Activated CD8-positive, alpha-beta T cell treated with anti-CD3 and anti-CD28 coated beads for 36 hours (primary cell): ENCODE data around the gene KDSR. TPM values are rescaled to one million over a fixed set of nuclear protein-coding genes. Genes with fewer than 3 reads are reported as not detected.

ENCODE experiments used
- ATAC-seq: fragments of 200-7000 bp; cut with Tn5 transposase; one replicate; pipeline ENCODE4 v1.10.0; 2021; ENCODE audit warnings: mild to moderate bottlenecking, moderate library complexity
- CTCF ChIA-PET: fragments of 350-600 bp; sonication (Branson Sonifier 250); formaldehyde crosslinking; loops from one replicate; lab custom pipeline; 2021; ENCODE audit warnings: antibody characterized with exemption; lab: Charles Lee
- POLR2A ChIA-PET: fragments of 350-600 bp; sonication (Branson Sonifier 250); formaldehyde crosslinking; loops from one replicate; lab custom pipeline; 2021; ENCODE audit warnings: antibody characterized with exemption; lab: Charles Lee
- DNase-seq: peaks from one replicate; pipeline ENCODE4 v3.0.0-alpha.2; 2020
- H3K27ac Mint-ChIP-seq: one replicate; pipeline ENCODE4 v1.8.0; 2021; ENCODE audit warnings: mild to moderate bottlenecking, mixed read lengths
- H3K27me3 Mint-ChIP-seq: one replicate; pipeline ENCODE4 v1.8.0; 2021; ENCODE audit warnings: mixed read lengths
- H3K36me3 Mint-ChIP-seq: one replicate; pipeline ENCODE4 v1.8.0; 2021; ENCODE audit warnings: low read depth, mixed read lengths
- H3K4me1 Mint-ChIP-seq: one replicate; pipeline ENCODE4 v1.8.0; 2021; ENCODE audit warnings: low read depth, mixed read lengths
- H3K4me3 Mint-ChIP-seq: one replicate; pipeline ENCODE4 v1.8.0; 2021; ENCODE audit warnings: mild to moderate bottlenecking, moderate library complexity, mixed read lengths
- H3K9me3 Mint-ChIP-seq: one replicate; pipeline ENCODE4 v1.8.0; 2021; ENCODE audit warnings: mixed read lengths
- intact Hi-C: fragments of 100-400 bp; cut with micrococcal nuclease; formaldehyde crosslinking; loops from one replicate; pipeline ENCODE4 v1.10.0; 2022
- total RNA-seq, 2 experiments: library from RNA; stranded (reverse); gene quantifications; one replicate each; pipeline ENCODE4 v1.2.3, GENCODE V29; 2021
- TF ChIP-seq, protein P1 (sequence below): fragments of 200-600 bp; IDR thresholded peaks from one replicate; pipeline ENCODE4 v1.8.0; 2022; ENCODE audit warnings: antibody characterized with exemption, mild to moderate bottlenecking

The KDSR gene
- total RNA-seq, 2 experiments from 2014 or later = 53.4 TPM

DNA sequence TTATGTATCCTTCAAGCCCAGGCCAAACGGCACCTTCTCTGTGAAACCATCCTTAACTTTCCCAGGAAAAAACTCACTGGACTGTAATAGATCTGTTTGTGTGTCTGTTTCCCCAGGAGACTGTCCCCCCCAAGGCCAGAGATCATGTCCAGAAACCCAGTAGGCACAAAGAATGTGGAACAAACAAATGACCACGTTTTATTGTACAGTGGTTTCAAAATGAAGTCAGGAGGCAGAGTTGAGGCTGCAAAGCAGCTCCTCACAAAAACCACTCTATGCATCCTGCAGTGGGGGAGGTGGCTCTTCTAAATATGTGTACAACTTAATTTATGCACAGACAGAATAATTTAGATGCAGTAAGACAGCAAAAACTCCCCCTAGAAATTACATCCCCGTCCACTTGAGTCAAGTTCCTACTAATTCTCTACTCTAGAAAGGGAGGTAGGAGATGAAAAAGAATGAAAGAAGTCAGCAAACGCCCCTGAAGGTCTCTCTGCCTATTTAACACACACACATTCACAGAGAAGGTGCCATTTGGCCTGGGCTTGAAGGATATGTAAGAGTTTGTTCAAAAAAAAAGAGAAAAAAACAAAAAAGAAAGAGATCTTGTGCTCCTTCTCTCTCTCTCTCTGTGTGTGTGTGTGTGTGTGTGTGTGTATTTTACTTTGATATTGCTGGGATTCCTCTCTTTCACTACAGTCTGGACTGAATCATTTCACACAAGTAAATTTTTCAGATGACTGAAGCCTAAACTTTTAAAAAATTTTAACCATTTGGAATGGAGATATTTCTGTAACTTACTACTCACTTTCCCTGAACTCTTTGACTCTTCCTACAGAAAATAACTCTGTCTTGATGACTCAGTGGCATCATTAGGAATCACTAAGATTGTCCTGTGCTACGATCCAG lies 66.9 kb downstream of the KDSR start:
- DNase-seq (peak; percentile 83), ATAC-seq (peak; percentile 77)
- Mint-ChIP-seq H3K27me3 (no peaks in the 10 kb centered on the region), H3K4me1 (peaks cover 81% of the 10 kb centered on the region), H3K27ac (peak overlapping the region; percentile 89), H3K4me3 (peak overlapping the region; percentile 32), H3K36me3 (peaks cover 85% of the 10 kb centered on the region), H3K9me3 (no peaks in the 10 kb centered on the region)
- POLR2A ChIA-PET = interaction anchor here (0.6 to 2.8 kb wide), 7 partner anchors 10 to 138 kb away, joined by 3 to 13 read pairs (median 5); partner anchors contain the start of gene BCL2
- CTCF ChIA-PET = interaction anchor here (0.5 to 4.0 kb wide), 5 partner anchors 15 to 145 kb away, joined by 3 to 26 read pairs (median 3); partner anchors contain the start of gene BCL2
- intact Hi-C loops = loop anchor here (2.0 to 5.0 kb wide), 4 partner anchors 17 to 143 kb away; no protein-coding TSS in a partner anchor
- TF ChIP-seq, protein P1, sequence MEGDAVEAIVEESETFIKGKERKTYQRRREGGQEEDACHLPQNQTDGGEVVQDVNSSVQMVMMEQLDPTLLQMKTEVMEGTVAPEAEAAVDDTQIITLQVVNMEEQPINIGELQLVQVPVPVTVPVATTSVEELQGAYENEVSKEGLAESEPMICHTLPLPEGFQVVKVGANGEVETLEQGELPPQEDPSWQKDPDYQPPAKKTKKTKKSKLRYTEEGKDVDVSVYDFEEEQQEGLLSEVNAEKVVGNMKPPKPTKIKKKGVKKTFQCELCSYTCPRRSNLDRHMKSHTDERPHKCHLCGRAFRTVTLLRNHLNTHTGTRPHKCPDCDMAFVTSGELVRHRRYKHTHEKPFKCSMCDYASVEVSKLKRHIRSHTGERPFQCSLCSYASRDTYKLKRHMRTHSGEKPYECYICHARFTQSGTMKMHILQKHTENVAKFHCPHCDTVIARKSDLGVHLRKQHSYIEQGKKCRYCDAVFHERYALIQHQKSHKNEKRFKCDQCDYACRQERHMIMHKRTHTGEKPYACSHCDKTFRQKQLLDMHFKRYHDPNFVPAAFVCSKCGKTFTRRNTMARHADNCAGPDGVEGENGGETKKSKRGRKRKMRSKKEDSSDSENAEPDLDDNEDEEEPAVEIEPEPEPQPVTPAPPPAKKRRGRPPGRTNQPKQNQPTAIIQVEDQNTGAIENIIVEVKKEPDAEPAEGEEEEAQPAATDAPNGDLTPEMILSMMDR = no peak

DNA sequence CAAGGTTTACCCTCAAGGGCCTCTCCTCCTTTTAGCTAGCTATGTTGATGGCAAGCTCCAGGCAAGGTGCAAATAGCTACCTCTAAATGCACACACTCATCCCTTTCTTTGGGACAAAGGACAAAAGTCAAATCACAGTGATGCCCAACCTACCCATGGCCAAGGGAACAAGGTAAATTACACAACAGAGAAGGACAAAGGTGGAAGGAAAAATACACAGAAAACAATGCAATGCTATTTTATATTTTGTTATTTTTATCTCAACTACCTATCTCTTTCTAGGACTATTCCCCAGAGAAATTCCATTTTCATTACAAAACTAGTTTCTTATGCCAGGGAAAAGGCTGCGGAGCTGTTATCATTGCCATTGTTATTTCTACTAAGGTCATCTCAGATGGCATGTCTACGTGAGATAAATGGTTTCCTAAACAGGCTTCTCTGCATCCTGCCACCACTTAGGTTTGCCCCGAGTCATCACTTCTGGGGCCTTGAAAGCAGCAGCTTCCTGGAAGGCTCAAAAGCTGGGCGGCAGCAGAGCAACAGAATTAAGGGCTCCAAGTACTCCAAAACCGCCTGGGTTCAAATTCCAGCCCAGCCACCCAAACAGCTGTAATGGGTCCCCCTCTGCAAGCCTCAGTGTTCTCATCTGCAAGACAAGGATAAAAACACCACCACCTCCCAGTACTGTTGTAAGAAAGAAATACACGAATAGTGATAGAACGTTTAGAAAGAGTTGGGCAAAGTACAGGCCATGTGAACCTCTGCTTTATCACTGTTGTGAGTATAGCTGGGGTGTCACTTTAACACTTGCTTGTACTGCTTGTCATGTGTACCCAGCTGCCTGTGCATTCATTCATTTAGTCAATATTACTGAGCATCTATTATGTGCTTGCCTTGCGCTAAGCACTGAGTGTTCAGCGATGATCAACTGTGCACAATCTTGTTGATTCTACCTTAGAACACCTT lies 68.3 kb downstream of the KDSR start:
- CTCF ChIA-PET = interaction anchor here (0.7 to 1.9 kb wide), 6 partner anchors 8 to 167 kb away, joined by 3 to 9 read pairs (median 4); no protein-coding TSS in a partner anchor
- POLR2A ChIA-PET = interaction anchor here (0.7 to 2.8 kb wide), 8 partner anchors 8 to 143 kb away, joined by 3 to 13 read pairs (median 4); partner anchors contain the start of gene BCL2
- no peaks in the 10 kb centered on the region for H3K27me3 Mint-ChIP-seq
- peak overlapping the region; percentile 32 for H3K4me3 Mint-ChIP-seq
- H3K27ac Mint-ChIP-seq = peak overlapping the region; percentile 89
- no peaks in the 10 kb centered on the region for H3K9me3 Mint-ChIP-seq
- DNase-seq (peak; percentile 56), ATAC-seq (no peak)
- H3K36me3 Mint-ChIP-seq = peaks cover 81% of the 10 kb centered on the region
- intact Hi-C loops = no loop called here
- TF ChIP-seq, protein P1 = no peak
- H3K4me1 Mint-ChIP-seq = peaks cover 74% of the 10 kb centered on the region

DNA sequence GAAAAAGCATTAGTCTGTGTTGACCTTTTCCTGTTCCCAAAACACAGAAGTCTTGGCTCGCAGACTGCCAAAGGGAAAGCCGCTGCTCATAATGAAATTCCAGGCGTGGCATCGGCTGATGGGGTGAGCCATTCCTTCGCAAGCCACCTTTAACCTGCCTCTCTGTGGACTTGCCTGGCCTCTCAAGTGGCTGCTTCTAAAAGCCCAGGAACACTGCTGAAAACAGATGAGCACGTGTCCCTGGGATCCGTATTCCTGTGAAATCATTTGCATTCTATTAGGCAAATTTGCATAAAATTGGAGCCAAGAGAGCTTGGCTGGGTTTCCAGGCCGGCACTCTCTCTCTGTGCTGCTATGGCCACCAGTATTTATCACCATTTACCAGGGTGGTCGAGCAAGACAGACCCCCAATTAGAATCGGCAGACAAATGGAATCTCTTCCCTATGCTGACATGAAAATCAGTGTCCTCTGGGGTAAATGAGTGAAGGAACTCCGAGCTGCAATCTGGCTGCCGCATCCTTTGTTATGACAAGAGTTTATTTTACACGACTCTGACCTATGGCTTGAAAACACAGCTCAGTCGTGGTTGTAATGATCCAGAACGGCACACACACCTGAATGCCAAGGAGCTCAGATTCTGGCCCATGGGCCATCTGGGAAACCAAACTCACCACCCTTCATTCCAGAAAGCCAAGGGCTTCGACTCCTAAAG lies 69.2 kb downstream of the KDSR start:
- DNase-seq = no peak
- H3K4me3 Mint-ChIP-seq = no peak overlapping the region
- TF ChIP-seq, protein P1 = no peak
- ChIA-PET CTCF (interaction anchor here (0.9 to 1.9 kb wide), 5 partner anchors 9 to 39 kb away, joined by 3 to 9 read pairs (median 4); no protein-coding TSS in a partner anchor), POLR2A (interaction anchor here (1.1 to 2.8 kb wide), 2 partner anchors 10 to 20 kb away, joined by 3 to 13 read pairs; partner anchors contain the start of gene BCL2)
- H3K4me1 Mint-ChIP-seq = peaks cover 77% of the 10 kb centered on the region
- intact Hi-C loops = no loop called here
- no peaks in the 10 kb centered on the region for H3K9me3 Mint-ChIP-seq
- ATAC-seq = no peak
- H3K27me3 Mint-ChIP-seq = no peaks in the 10 kb centered on the region
- peak overlapping the region; percentile 82 for H3K27ac Mint-ChIP-seq
- peaks cover 84% of the 10 kb centered on the region for H3K36me3 Mint-ChIP-seq

DNA sequence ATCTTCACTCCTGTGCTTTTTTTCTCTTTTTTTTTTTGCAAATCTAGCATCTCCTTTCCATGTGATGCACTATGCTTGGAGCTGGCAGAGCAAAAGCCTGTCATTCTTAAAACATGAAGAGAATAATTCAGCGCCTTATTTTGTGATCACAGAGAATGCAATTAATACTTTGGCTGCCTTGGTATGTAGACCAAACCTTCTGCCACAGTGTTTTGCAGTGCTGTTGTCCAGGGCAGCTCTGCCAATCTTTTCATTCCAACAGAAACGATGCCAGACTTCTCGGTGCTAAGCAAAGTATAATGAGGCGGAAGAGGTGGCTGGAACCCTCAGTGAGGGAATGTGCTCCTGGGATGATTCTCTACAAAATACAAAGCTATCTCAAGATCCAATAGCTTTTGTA lies 73.1 kb downstream of the KDSR start:
- Mint-ChIP-seq H3K27ac (peak overlapping the region; percentile 73), H3K36me3 (peaks cover 80% of the 10 kb centered on the region), H3K27me3 (no peaks in the 10 kb centered on the region), H3K4me1 (peaks cover 70% of the 10 kb centered on the region), H3K9me3 (no peaks in the 10 kb centered on the region), H3K4me3 (no peak overlapping the region)
- intact Hi-C loops = no loop called here
- CTCF ChIA-PET = interaction anchor here (0.9 to 1.3 kb wide), 3 partner anchors 8 to 20 kb away, joined by 3 read pairs; no protein-coding TSS in a partner anchor
- TF ChIP-seq, protein P1 = no peak
- ATAC-seq (no peak), DNase-seq (no peak)
- POLR2A ChIA-PET = interaction anchor here (0.6 to 1.4 kb wide), 6 partner anchors 10 to 162 kb away, joined by 3 to 8 read pairs (median 3); no protein-coding TSS in a partner anchor
